CD4-positive, alpha-beta T cell treated with Interleukin-4 for 1 hour (primary cell): ENCODE measurements around the gene AGAP1.

Experiments used
- DNase-seq, 2 donors: peaks; one replicate each; pipeline ENCODE4 v3.0.0-alpha.2; 2020 to 2022

Gene AGAP1

GRCh38 chr2:235697041-235697440 lies 203.2 kb downstream of the AGAP1 start:
- no peak for DNase-seq

GRCh38 chr2:235698028-235698427 lies 204.2 kb downstream of the AGAP1 start:
- no peak for DNase-seq

- DNase-seq = no peak
Observed at GRCh38 chr2:235698491-235698890, 204.6 kb downstream of the AGAP1 start.

GRCh38 chr2:235699576-235699975 lies 205.7 kb downstream of the AGAP1 start:
- no peak for DNase-seq

GRCh38 chr2:235701206-235701981 lies 207.6 kb downstream of the AGAP1 start:
- DNase-seq = no peak

- no peak for DNase-seq
Observed at GRCh38 chr2:235702186-235702585, 208.3 kb downstream of the AGAP1 start.

- no peak for DNase-seq
Observed at GRCh38 chr2:235703711-235704295, 210.0 kb downstream of the AGAP1 start.

- DNase-seq = no peak
Observed at GRCh38 chr2:235705296-235705695, 211.5 kb downstream of the AGAP1 start.

- DNase-seq = no peak
Observed at GRCh38 chr2:235706506-235706905, 212.7 kb downstream of the AGAP1 start.

GRCh38 chr2:235707411-235708096 lies 213.7 kb downstream of the AGAP1 start:
- no peak for DNase-seq

GRCh38 chr2:235709124-235709813 lies 215.4 kb downstream of the AGAP1 start:
- no peak for DNase-seq

GRCh38 chr2:235709969-235710879 lies 216.4 kb downstream of the AGAP1 start:
- peak in 1 of 2 donors; percentile 27 for DNase-seq

- DNase-seq = no peak
Observed at GRCh38 chr2:235710933-235711332, 217.1 kb downstream of the AGAP1 start.

- no peak for DNase-seq
Observed at GRCh38 chr2:235711527-235711926, 217.7 kb downstream of the AGAP1 start.

- no peak for DNase-seq
Observed at GRCh38 chr2:235712176-235712575, 218.3 kb downstream of the AGAP1 start.

GRCh38 chr2:235713189-235713588 lies 219.3 kb downstream of the AGAP1 start:
- DNase-seq = no peak

GRCh38 chr2:235715601-235716000 lies 221.8 kb downstream of the AGAP1 start:
- DNase-seq = no peak

- no peak for DNase-seq
Observed at GRCh38 chr2:235716875-235717496, 223.1 kb downstream of the AGAP1 start.

- no peak for DNase-seq
Observed at GRCh38 chr2:235719146-235719942, 225.5 kb downstream of the AGAP1 start.

GRCh38 chr2:235721625-235722024 lies 227.8 kb downstream of the AGAP1 start:
- DNase-seq = no peak

- no peak for DNase-seq
Observed at GRCh38 chr2:235722869-235723268, 229.0 kb downstream of the AGAP1 start.
